Stomach (tissue), 4 donors: ENCODE data around the gene ZFHX2.

Experiments
- POLR2A ChIP-seq, 4 donors: fragments of 450-650 bp; IDR thresholded peaks; one replicate each; pipeline ENCODE4 v1.6.1; 2016; ENCODE audit warnings: antibody characterized with exemption in 4 of 4, control low read depth in 2 of 4, mild to moderate bottlenecking in 1 of 4, moderate library complexity in 1 of 4
- TF ChIP-seq, protein P1 (sequence below), 7 experiments: fragments of 450-650 bp in 4 of 7; fragments of 200-600 bp in 3 of 7; sonication (generic) in 3 of 7; IDR thresholded peaks; one replicate each; pipeline ENCODE4 v1.5.1; 2016 to 2019; ENCODE audit warnings: antibody characterized with exemption in 7 of 7, control low read depth in 2 of 7, mild to moderate bottlenecking in 1 of 7

DNA sequence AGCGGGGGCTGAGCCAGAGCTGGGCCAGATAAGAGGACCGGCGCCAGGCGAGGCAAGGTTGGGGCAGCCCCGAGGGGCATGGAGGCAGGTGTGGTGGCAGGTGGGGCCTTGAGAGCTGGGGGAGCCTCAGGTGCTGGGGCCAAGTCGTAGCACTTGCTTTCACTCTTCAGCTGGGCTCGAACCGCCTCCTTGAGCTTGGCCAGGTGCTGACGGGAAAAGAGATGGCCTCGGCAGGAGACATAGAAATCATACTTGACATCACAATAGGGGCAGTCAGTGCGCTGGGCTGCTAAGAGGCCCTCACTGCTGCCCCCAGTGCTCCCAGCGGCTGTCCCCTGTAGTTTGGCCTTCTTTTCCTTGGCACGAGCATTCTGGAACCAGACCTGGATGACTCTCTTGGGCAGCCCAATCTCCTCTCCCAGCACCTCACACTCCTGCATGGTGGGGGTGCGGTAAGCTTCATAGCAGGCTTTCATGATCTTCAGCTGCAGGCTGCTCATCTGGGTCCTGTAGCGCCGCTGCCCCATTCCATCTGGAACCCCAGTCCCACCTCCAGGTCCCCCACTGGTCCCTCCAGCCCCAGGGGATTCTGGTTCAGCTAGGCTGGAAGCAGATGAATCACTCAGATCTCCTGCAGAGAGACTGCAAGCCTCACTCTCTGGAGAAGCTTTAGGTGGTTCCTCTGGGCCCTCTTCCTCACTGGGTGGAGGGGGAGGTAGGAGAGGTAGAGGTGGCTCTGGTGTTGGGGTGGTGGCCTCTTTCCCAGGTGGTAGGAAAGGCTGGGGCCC is 28.1 kb downstream of the ZFHX2 start:
- TF ChIP-seq, protein P1, sequence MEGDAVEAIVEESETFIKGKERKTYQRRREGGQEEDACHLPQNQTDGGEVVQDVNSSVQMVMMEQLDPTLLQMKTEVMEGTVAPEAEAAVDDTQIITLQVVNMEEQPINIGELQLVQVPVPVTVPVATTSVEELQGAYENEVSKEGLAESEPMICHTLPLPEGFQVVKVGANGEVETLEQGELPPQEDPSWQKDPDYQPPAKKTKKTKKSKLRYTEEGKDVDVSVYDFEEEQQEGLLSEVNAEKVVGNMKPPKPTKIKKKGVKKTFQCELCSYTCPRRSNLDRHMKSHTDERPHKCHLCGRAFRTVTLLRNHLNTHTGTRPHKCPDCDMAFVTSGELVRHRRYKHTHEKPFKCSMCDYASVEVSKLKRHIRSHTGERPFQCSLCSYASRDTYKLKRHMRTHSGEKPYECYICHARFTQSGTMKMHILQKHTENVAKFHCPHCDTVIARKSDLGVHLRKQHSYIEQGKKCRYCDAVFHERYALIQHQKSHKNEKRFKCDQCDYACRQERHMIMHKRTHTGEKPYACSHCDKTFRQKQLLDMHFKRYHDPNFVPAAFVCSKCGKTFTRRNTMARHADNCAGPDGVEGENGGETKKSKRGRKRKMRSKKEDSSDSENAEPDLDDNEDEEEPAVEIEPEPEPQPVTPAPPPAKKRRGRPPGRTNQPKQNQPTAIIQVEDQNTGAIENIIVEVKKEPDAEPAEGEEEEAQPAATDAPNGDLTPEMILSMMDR (IDR thresholded peaks at IDR 0.05): no peak
- no peak for TF ChIP-seq POLR2A (IDR thresholded peaks at IDR 0.05)
